WTC11 (cell line): ENCODE measurements around the gene PRLR. TPM values are rescaled to one million over a fixed set of nuclear protein-coding genes. Genes with fewer than 3 reads are reported as not detected.

ENCODE experiments used
- ATAC-seq: fragments of 200-7000 bp; cut with Tn5 transposase; 2 replicates; pipeline ENCODE4 v1.10.0; 2021; ENCODE audit warnings: mild to moderate bottlenecking, moderate library complexity
- CTCF ChIA-PET: fragments of 300-600 bp; sonication (Branson Sonifier 250); formaldehyde crosslinking; loops from one replicate; lab custom pipeline; 2021; ENCODE audit warnings: antibody characterized with exemption; lab: Charles Lee
- POLR2A ChIA-PET: fragments of 350-600 bp; sonication (Branson Sonifier 250); formaldehyde crosslinking; loops from one replicate; lab custom pipeline; 2021; ENCODE audit warnings: antibody characterized with exemption; lab: Charles Lee
- DNase-seq: peaks from one replicate; pipeline ENCODE4 v3.0.0; 2021; ENCODE audit warnings: low spot score
- H3K27ac Mint-ChIP-seq: 2 replicates; pipeline ENCODE4 v1.8.0; 2021; ENCODE audit warnings: mixed read lengths
- H3K27me3 Mint-ChIP-seq: 2 replicates; pipeline ENCODE4 v1.8.0; 2021; ENCODE audit warnings: low read depth, mild to moderate bottlenecking, moderate library complexity, mixed read lengths
- H3K36me3 Mint-ChIP-seq: 2 replicates; pipeline ENCODE4 v1.8.0; 2021; ENCODE audit warnings: mixed read lengths
- H3K4me1 Mint-ChIP-seq: 2 replicates; pipeline ENCODE4 v1.8.0; 2022; ENCODE audit warnings: mixed read lengths
- H3K4me3 Mint-ChIP-seq: 2 replicates; pipeline ENCODE4 v1.8.0; 2021; ENCODE audit warnings: mild to moderate bottlenecking, moderate library complexity, mixed read lengths
- H3K9me3 Mint-ChIP-seq: 2 replicates; pipeline ENCODE4 v1.8.0; 2021; ENCODE audit warnings: mixed read lengths
- ATF2 ChIP-seq: sonication (generic); formaldehyde crosslinking; IDR thresholded peaks from 2 replicates; pipeline ENCODE4 v1.8.1; 2022; ENCODE audit warnings: low read depth, missing genetic modification reagents, borderline replicate concordance
- ATF6 ChIP-seq: sonication (generic); formaldehyde crosslinking; IDR thresholded peaks from 2 replicates; pipeline ENCODE4 v1.8.1; 2023; ENCODE audit warnings: mild to moderate bottlenecking, missing genetic modification reagents
- CBFB ChIP-seq: sonication (generic); formaldehyde crosslinking; IDR thresholded peaks from 2 replicates; pipeline ENCODE4 v1.8.1; 2022; ENCODE audit warnings: mild to moderate bottlenecking, low read depth, missing genetic modification reagents
- CDX4 ChIP-seq: fragments of 250-450 bp; sonication (Bioruptor Pico); IDR thresholded peaks from 2 replicates; pipeline ENCODE4 v1.9.0; 2021; ENCODE audit warnings: moderate library complexity, mild to moderate bottlenecking, inconsistent platforms, borderline replicate concordance
- E2F4 ChIP-seq: sonication (generic); formaldehyde crosslinking; IDR thresholded peaks from 2 replicates; pipeline ENCODE4 v1.8.1; 2022; ENCODE audit warnings: low read depth, mild to moderate bottlenecking, moderate library complexity, missing genetic modification reagents, borderline replicate concordance
- E2F5 ChIP-seq: sonication (generic); formaldehyde crosslinking; IDR thresholded peaks from 2 replicates; pipeline ENCODE4 v1.8.1; 2022; ENCODE audit warnings: mild to moderate bottlenecking, moderate library complexity, missing genetic modification reagents
- EMX1 ChIP-seq: fragments of 250-450 bp; sonication (Bioruptor Pico); IDR thresholded peaks from 2 replicates; pipeline ENCODE4 v1.8.0; 2021; ENCODE audit warnings: mild to moderate bottlenecking
- ERG ChIP-seq: fragments of 250-450 bp; sonication (Bioruptor Pico); IDR thresholded peaks from 2 replicates; pipeline ENCODE4 v1.8.0; 2021; ENCODE audit warnings: mild to moderate bottlenecking
- ETV6 ChIP-seq: sonication (generic); formaldehyde crosslinking; IDR thresholded peaks from 2 replicates; pipeline ENCODE4 v1.8.1; 2022; ENCODE audit warnings: mild to moderate bottlenecking, missing genetic modification reagents
- FOXJ3 ChIP-seq: sonication (generic); formaldehyde crosslinking; IDR thresholded peaks from 2 replicates; pipeline ENCODE4 v1.9.0; 2021; ENCODE audit warnings: missing genetic modification reagents, mild to moderate bottlenecking, borderline replicate concordance
- FOXP4 ChIP-seq: sonication (generic); formaldehyde crosslinking; IDR thresholded peaks from 2 replicates; pipeline ENCODE4 v1.8.0; 2022; ENCODE audit warnings: mild to moderate bottlenecking, missing genetic modification reagents
- JAZF1 ChIP-seq: fragments of 250-450 bp; sonication (Bioruptor Pico); IDR thresholded peaks from 2 replicates; pipeline ENCODE4 v1.9.0; 2021; ENCODE audit warnings: moderate library complexity, mild to moderate bottlenecking, inconsistent platforms
- MLX ChIP-seq: sonication (generic); formaldehyde crosslinking; IDR thresholded peaks from 2 replicates; pipeline ENCODE4 v1.8.1; 2023; ENCODE audit warnings: mild to moderate bottlenecking, missing genetic modification reagents, moderate library complexity
- NFATC4 ChIP-seq: fragments of 250-450 bp; sonication (Bioruptor Pico); IDR thresholded peaks from 2 replicates; pipeline ENCODE4 v1.9.0; 2021; ENCODE audit warnings: mild to moderate bottlenecking
- NFE2L1 ChIP-seq: sonication (generic); formaldehyde crosslinking; IDR thresholded peaks from 2 replicates; pipeline ENCODE4 v1.8.1; 2023; ENCODE audit warnings: missing genetic modification reagents
- PRRX2 ChIP-seq: fragments of 250-450 bp; sonication (Bioruptor Pico); IDR thresholded peaks from 2 replicates; pipeline ENCODE4 v1.8.0; 2021; ENCODE audit warnings: mild to moderate bottlenecking
- RELA ChIP-seq: sonication (generic); formaldehyde crosslinking; IDR thresholded peaks from 2 replicates; pipeline ENCODE4 v1.8.1; 2022; ENCODE audit warnings: missing genetic modification reagents, mild to moderate bottlenecking, borderline replicate concordance
- SP1 ChIP-seq: sonication (generic); formaldehyde crosslinking; conservative IDR thresholded peaks from 2 replicates; pipeline ENCODE4 v1.8.1; 2022; ENCODE audit warnings: missing genetic modification reagents
- ZBTB21 ChIP-seq: sonication (generic); formaldehyde crosslinking; IDR thresholded peaks from 2 replicates; pipeline ENCODE4 v1.8.1; 2023; ENCODE audit warnings: mild to moderate bottlenecking, missing genetic modification reagents, borderline replicate concordance
- ZBTB43 ChIP-seq: sonication (generic); formaldehyde crosslinking; IDR thresholded peaks from 2 replicates; pipeline ENCODE4 v1.8.1; 2023; ENCODE audit warnings: mild to moderate bottlenecking, missing genetic modification reagents
- ZNF121 ChIP-seq: sonication (generic); formaldehyde crosslinking; IDR thresholded peaks from 2 replicates; pipeline ENCODE4 v1.8.0; 2023; ENCODE audit warnings: missing genetic modification reagents
- ZNF138 ChIP-seq: sonication (generic); formaldehyde crosslinking; conservative IDR thresholded peaks from 2 replicates; pipeline ENCODE4 v1.8.1; 2022; ENCODE audit warnings: mild to moderate bottlenecking, moderate library complexity, missing genetic modification reagents
- ZNF317 ChIP-seq: sonication (generic); formaldehyde crosslinking; IDR thresholded peaks from 2 replicates; pipeline ENCODE4 v1.8.1; 2023; ENCODE audit warnings: low read depth, mild to moderate bottlenecking, moderate library complexity, missing genetic modification reagents, borderline replicate concordance
- ZNF396 ChIP-seq: fragments of 250-450 bp; sonication (Bioruptor Pico); IDR thresholded peaks from 2 replicates; pipeline ENCODE4 v1.8.0; 2021; ENCODE audit warnings: mild to moderate bottlenecking, moderate library complexity, borderline replicate concordance
- ZNF423 ChIP-seq: fragments of 250-450 bp; sonication (Bioruptor Pico); IDR thresholded peaks from 2 replicates; pipeline ENCODE4 v2.1.2; 2022; ENCODE audit warnings: mild to moderate bottlenecking, moderate library complexity
- total RNA-seq: library from RNA; stranded (reverse); gene quantifications from 3 replicates; pipeline ENCODE4 v1.2.3, GENCODE V29; 2021

Gene PRLR
- total RNA-seq, 1 experiment from 2014 or later: 3.2 TPM

GRCh38 chr5:35136386-35136785 is 93.9 kb downstream of the PRLR start:
- TF ChIP-seq ETV6 (CRISPR knock-in tag): no peak
- TF ChIP-seq NFE2L1 (CRISPR knock-in tag): no peak
- TF ChIP-seq ATF6 (CRISPR knock-in tag): no peak
- TF ChIP-seq ZNF423 (CRISPR knock-in tag): no peak
- no peak for TF ChIP-seq ATF2 (CRISPR knock-in tag)
- TF ChIP-seq E2F5 (CRISPR knock-in tag): no peak
- TF ChIP-seq ZBTB43: no peak
- no peak for TF ChIP-seq NFATC4
- no peak for TF ChIP-seq FOXP4 (CRISPR knock-in tag)
- no peak for TF ChIP-seq ZNF396 (CRISPR knock-in tag)
- no peaks in the 10 kb centered on the region for H3K36me3 Mint-ChIP-seq
- no peak overlapping the region for H3K4me3 Mint-ChIP-seq
- no peak for ATAC-seq
- no peak overlapping the region for H3K27ac Mint-ChIP-seq
- ChIA-PET CTCF (no interaction called here), POLR2A (no interaction called here)
- H3K27me3 Mint-ChIP-seq: no peaks in the 10 kb centered on the region
- peaks cover 5% of the 10 kb centered on the region; the same call in 1 of the 2 replicates for H3K9me3 Mint-ChIP-seq
- H3K4me1 Mint-ChIP-seq: 0 out of 2 replicates have a peak, but pooled peaks cover 4% of the 10 kb centered on the region
- no peak for DNase-seq

- Mint-ChIP-seq H3K36me3 (no peaks in the 10 kb centered on the region; the same call in 1 of the 2 replicates), H3K4me1 (0 out of 2 replicates have a peak, but pooled peaks cover 4% of the 10 kb centered on the region), H3K9me3 (peaks cover 10% of the 10 kb centered on the region), H3K27ac (no peak overlapping the region), H3K27me3 (no peaks in the 10 kb centered on the region), H3K4me3 (no peak overlapping the region)
- ATAC-seq (no peak), DNase-seq (no peak)
- CTCF ChIA-PET: interaction anchor here (0.6 kb wide), 1 partner anchor 8 kb away, joined by 3 read pairs; no protein-coding TSS in a partner anchor
- POLR2A ChIA-PET: no interaction called here
- TF ChIP-seq ZNF317 (CRISPR knock-in tag) (no peak), PRRX2 (CRISPR knock-in tag) (no peak), ZNF138 (CRISPR knock-in tag) (no peak), CBFB (CRISPR knock-in tag) (no peak), FOXJ3 (no peak), EMX1 (CRISPR knock-in tag) (no peak), ZBTB21 (no peak), ZNF121 (CRISPR knock-in tag) (no peak), MLX (CRISPR knock-in tag) (no peak), CDX4 (no peak), RELA (no peak), E2F4 (CRISPR knock-in tag) (no peak), ERG (CRISPR knock-in tag) (no peak), JAZF1 (CRISPR knock-in tag) (no peak), SP1 (CRISPR knock-in tag) (no peak)
These were observed 95.0 kb downstream of the PRLR start for GRCh38 chr5:35135239-35135700.
